Activated T-helper 1 cell treated with anti-CD3 and anti-CD28 coated beads, Interleukin-12 subunit alpha, Interleukin-12 subunit beta, Interleukin-2, Interleukin-4 antibody, amounts not matched to agents 30 ng/mL and 10 ng/mL and 1 ng/mL, durations not matched to agents 14 hours and 24 hours and 36 hours (primary cell): ENCODE results near the gene ZNF8. TPM values are rescaled to one million over a fixed set of nuclear protein-coding genes. Genes with fewer than 3 reads are reported as not detected.
"Not testable (repeated sequence)": the region's sequence is repeated elsewhere in the genome, so short reads cannot be mapped to it uniquely, and the experiment has no call there.

ENCODE experiments used
- DNase-seq: peaks from one replicate; pipeline ENCODE4 v3.0.0; 2021; ENCODE audit warnings: low spot score
- H3K27ac Mint-ChIP-seq: one replicate; pipeline ENCODE4 v1.8.0; 2021; ENCODE audit warnings: mild to moderate bottlenecking, mixed read lengths
- H3K27me3 Mint-ChIP-seq: one replicate; pipeline ENCODE4 v1.8.0; 2022; ENCODE audit warnings: mild to moderate bottlenecking, moderate library complexity, mixed read lengths; ENCODE audit not compliant: insufficient read depth
- H3K36me3 Mint-ChIP-seq: one replicate; pipeline ENCODE4 v1.8.0; 2021; ENCODE audit warnings: low read depth, mixed read lengths
- H3K4me1 Mint-ChIP-seq: one replicate; pipeline ENCODE4 v1.8.0; 2021; ENCODE audit warnings: low read depth, mixed read lengths
- H3K4me3 Mint-ChIP-seq: one replicate; pipeline ENCODE4 v1.8.0; 2021; ENCODE audit warnings: mild to moderate bottlenecking, moderate library complexity, mixed read lengths
- H3K9me3 Mint-ChIP-seq: one replicate; pipeline ENCODE4 v1.8.0; 2021; ENCODE audit warnings: mixed read lengths
- intact Hi-C: fragments of 100-400 bp; cut with micrococcal nuclease; formaldehyde crosslinking; loops from one replicate; pipeline ENCODE4 v1.15.1; 2024
- total RNA-seq: library from RNA; stranded (reverse); gene quantifications from 2 replicates; pipeline ENCODE4 v1.2.3, GENCODE V29; 2022

ZNF8 gene
- 4.0 and 4.4 TPM in 2 replicates for total RNA-seq

- Mint-ChIP-seq H3K36me3 (peaks cover 54% of the 10 kb centered on the region), H3K27ac (peak within 1 kb of the TSS; percentile 93), H3K27me3 (no peaks in the 10 kb centered on the region), H3K4me1 (peaks cover 23% of the 10 kb centered on the region), H3K9me3 (peaks cover 29% of the 10 kb centered on the region), H3K4me3 (peak within 1 kb of the TSS; percentile 92)
- intact Hi-C loops = loop anchor here (1.0 to 5.0 kb wide), 12 partner anchors 27 to 843 kb away; partner anchors contain the start of genes ERVK3-1, ZNF132, ZNF274 and ZNF324B
- DNase-seq = peak; percentile 97
Measured at GRCh38 chr19:58278541-58279041, at the start of gene ZNF8. Gene ZNF8, plus strand, starts transcription at chr19:58278955. Its CDS starts 127 bp downstream, at chr19:58279082.

DNA sequence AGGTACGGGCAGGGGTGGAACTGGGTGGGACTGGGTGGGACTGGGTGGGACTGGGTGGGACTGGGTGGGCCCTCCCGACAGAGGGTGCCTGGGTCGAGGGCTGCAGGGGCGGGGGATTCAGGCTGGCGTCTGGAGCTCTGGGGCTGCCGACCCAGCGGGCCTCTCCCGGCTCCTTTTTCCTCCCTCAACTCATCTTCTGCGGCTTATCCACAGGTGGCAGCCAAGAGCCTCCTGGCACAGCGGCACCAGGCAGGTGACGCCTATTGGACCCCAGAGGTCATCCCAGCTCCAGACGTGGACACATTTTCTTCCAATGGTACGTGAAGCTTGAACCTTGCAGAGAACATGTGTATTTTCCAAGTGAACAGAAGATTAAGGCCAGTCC, 49.5 kb upstream of the ZNF8 start:
- Mint-ChIP-seq H3K4me1 (peaks cover 32% of the 10 kb centered on the region), H3K27me3 (no peaks in the 10 kb centered on the region), H3K36me3 (peaks cover 57% of the 10 kb centered on the region), H3K9me3 (peaks cover 50% of the 10 kb centered on the region), H3K27ac (peak overlapping the region; percentile 78), H3K4me3 (peak overlapping the region; percentile 89)
- no peak for DNase-seq
- intact Hi-C loops = loop anchor here (5.0 kb wide), 2 partner anchors 47 to 98 kb away; partner anchors contain the start of genes ZNF274 and ZSCAN22

- Mint-ChIP-seq H3K36me3 (peaks cover 83% of the 10 kb centered on the region), H3K27ac (no peak overlapping the region), H3K4me1 (no peaks in the 10 kb centered on the region), H3K27me3 (no peaks in the 10 kb centered on the region), H3K9me3 (peaks cover 32% of the 10 kb centered on the region), H3K4me3 (no peak overlapping the region)
- intact Hi-C loops = no loop called here
- no peak for DNase-seq
Measured at GRCh38 chr19:58237324-58237723, 41.4 kb upstream of the ZNF8 start.

DNA sequence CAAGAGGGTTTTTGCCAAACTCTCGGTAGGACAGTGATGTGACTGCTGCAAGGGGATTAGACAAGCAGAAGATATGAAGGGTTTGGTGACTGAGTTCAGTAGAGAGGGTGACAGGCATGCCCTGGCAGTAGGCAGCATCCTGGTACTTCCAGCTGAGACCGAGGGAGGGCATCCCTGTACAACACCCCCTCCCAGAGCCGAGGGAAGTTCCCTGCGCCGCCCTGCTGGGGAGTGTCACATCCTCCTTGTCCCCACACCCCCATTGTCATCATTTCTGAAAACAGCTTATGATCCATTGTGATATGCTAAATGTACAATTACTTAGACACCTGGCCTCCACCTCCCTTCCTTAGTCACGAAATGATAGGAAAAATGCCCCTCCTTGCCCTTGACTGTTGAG, 35.4 kb upstream of the ZNF8 start:
- H3K9me3 Mint-ChIP-seq = peaks cover 41% of the 10 kb centered on the region
- no peak overlapping the region for H3K27ac Mint-ChIP-seq

GRCh38 chr19:58248886-58249285, 29.9 kb upstream of the ZNF8 start:
- Mint-ChIP-seq H3K9me3 (peaks cover 64% of the 10 kb centered on the region), H3K4me1 (no peaks in the 10 kb centered on the region), H3K27me3 (no peaks in the 10 kb centered on the region), H3K36me3 (peaks cover 85% of the 10 kb centered on the region), H3K27ac (no peak overlapping the region), H3K4me3 (no peak overlapping the region)
- no peak for DNase-seq
- intact Hi-C loops = no loop called here

More for the DNA sequence above, 35.4 kb upstream of the ZNF8 start:
- H3K36me3 Mint-ChIP-seq = peaks cover 90% of the 10 kb centered on the region
- no peaks in the 10 kb centered on the region for H3K27me3 Mint-ChIP-seq
- DNase-seq = no peak
- no peaks in the 10 kb centered on the region for H3K4me1 Mint-ChIP-seq
- H3K4me3 Mint-ChIP-seq = no peak overlapping the region
- intact Hi-C loops = no loop called here

DNA sequence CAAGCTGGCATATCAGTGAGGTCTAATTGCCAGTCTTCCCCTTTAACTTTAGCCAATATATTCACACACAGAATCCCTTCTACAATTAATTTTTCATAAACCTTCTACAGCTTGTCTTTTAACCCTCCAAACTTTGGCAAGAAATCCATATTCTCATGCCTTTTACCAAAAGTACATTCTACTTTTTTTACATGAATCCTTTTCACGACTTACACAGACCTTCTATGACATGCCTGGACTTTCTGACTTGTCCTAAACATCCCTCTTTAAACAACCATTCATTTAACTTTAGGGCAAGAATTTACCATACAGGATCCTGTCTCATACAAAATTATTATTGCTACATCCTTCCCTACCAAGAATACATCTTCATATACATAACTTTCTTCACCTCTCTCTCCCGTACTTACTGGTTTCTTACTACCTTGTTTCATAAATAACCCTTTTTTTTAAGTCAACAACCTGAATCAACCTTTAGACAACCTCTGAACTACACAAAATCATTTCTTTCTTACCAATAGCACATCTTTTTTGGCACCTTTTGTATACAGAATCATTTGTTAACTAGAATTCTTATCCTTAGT, 26.6 kb upstream of the ZNF8 start:
- Mint-ChIP-seq H3K9me3 (peaks cover 68% of the 10 kb centered on the region), H3K27ac (no peak overlapping the region), H3K36me3 (peaks cover 85% of the 10 kb centered on the region), H3K27me3 (no peaks in the 10 kb centered on the region), H3K4me3 (no peak overlapping the region), H3K4me1 (no peaks in the 10 kb centered on the region)
- intact Hi-C loops = no loop called here
- DNase-seq = no peak

- peaks cover 82% of the 10 kb centered on the region for H3K9me3 Mint-ChIP-seq
- peak overlapping the region; percentile 44 for H3K27ac Mint-ChIP-seq
- peaks cover 88% of the 10 kb centered on the region for H3K36me3 Mint-ChIP-seq
- intact Hi-C loops, H3K27me3 Mint-ChIP-seq, H3K4me3 Mint-ChIP-seq, H3K4me1 Mint-ChIP-seq, DNase-seq: not testable (repeated sequence)
Measured at GRCh38 chr19:58258259-58258658, 20.5 kb upstream of the ZNF8 start.

DNA sequence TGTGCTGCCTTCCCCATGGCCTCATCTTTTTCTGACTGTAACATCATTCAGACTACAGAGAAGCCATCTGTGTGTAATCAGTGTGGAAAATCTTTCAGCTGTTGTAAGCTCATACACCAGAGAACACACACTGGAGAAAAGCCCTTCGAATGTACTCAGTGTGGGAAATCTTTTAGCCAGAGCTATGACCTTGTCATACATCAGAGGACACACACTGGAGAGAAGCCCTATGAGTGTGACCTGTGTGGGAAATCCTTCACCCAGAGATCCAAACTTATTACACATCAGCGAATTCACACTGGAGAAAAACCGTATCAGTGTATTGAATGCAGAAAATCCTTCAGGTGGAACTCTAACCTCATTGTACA, 17.2 kb upstream of the ZNF8 start:
- Mint-ChIP-seq H3K4me3 (no peak overlapping the region), H3K36me3 (peaks cover 71% of the 10 kb centered on the region), H3K27me3 (no peaks in the 10 kb centered on the region), H3K9me3 (peaks cover 67% of the 10 kb centered on the region), H3K27ac (no peak overlapping the region), H3K4me1 (no peaks in the 10 kb centered on the region)
- intact Hi-C loops = no loop called here
- no peak for DNase-seq

DNA sequence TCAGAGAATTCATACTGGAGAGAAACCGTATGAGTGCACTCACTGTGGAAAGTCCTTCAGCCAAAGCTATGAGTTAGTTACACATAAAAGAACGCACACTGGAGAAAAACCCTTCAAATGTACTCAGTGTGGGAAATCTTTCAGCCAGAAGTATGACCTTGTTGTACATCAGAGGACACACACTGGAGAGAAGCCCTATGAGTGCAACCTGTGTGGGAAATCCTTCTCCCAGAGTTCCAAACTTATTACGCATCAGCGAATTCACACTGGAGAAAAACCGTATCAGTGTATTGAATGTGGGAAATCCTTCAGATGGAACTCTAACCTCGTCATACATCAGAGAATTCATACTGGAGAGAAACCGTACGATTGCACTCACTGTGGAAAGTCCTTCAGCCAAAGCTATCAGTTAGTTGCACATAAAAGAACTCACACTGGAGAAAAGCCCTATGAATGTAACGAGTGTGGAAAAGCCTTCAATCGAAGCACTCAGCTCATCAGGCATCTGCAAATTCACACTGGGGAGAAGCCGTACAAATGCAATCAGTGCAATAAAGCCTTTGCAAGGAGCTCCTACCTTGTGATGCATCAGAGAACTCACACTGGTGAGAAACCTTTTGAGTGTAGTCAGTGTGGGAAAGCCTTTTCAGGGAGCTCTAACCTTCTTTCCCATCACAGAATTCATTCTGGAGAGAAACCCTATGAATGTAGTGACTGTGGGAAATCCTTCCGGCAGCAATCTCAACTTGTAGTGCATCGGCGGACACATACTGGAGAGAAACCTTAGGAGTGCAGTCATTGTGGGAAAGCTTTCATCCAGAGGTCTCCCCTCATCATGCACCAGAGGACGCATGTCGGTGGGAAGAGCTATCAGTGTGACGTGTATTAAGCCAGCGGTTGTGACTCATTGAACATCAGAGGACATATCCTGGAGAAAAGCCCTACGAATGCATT, 16.5 kb upstream of the ZNF8 start:
- H3K27me3 Mint-ChIP-seq = no peaks in the 10 kb centered on the region
- peaks cover 67% of the 10 kb centered on the region for H3K9me3 Mint-ChIP-seq
- H3K27ac Mint-ChIP-seq = no peak overlapping the region
- H3K4me3 Mint-ChIP-seq = no peak overlapping the region
- no peak for DNase-seq
- peaks cover 68% of the 10 kb centered on the region for H3K36me3 Mint-ChIP-seq
- H3K4me1 Mint-ChIP-seq = no peaks in the 10 kb centered on the region
- intact Hi-C loops = loop anchor here (2.0 kb wide), 1 partner anchor 65 kb away; no protein-coding TSS in a partner anchor

DNA sequence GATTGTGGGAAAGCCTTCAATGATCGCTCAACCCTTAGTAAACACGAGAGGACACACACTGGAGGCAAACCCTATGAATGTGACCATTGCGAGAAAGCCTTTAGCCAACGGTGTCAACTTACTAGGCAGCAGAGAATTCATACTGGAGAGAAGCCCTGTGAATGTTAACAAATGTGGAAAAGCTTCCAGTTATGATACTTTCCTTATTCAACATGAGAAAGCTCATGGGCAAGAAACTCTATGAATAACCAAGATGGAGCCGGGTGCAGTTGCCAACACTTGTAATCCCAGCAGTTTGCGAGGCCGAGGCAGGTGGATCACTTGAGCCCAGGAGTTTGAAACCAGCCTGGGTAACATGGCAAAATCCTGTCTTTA, 15.8 kb upstream of the ZNF8 start:
- H3K4me1 Mint-ChIP-seq = no peaks in the 10 kb centered on the region
- H3K4me3 Mint-ChIP-seq = no peak overlapping the region
- intact Hi-C loops = loop anchor here (2.0 kb wide), 1 partner anchor 66 kb away; no protein-coding TSS in a partner anchor
- DNase-seq = no peak
- H3K27ac Mint-ChIP-seq = no peak overlapping the region
- H3K9me3 Mint-ChIP-seq = peaks cover 60% of the 10 kb centered on the region
- peaks cover 61% of the 10 kb centered on the region for H3K36me3 Mint-ChIP-seq
- H3K27me3 Mint-ChIP-seq = no peaks in the 10 kb centered on the region

DNA sequence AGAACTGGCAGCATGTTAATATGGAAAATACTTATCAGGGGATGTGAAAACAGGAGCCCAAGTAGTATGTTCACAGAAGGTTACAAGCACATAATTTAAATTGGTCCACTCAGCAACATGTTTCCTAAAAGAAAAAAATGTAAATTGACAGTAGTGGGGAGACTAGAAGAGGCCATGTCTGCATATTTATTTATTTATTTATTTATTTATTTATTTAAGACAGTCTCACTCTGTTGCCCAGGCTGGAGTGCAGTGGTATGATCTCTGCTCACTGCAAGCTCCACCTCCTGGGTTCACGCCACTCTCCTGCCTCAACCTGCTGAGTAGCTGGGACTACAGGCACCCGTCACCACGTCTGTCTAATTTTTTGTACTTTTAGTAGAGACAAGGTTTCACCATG, 13.7 kb upstream of the ZNF8 start:
- H3K9me3 Mint-ChIP-seq = peaks cover 52% of the 10 kb centered on the region
- H3K4me3 Mint-ChIP-seq = no peak overlapping the region
- no peaks in the 10 kb centered on the region for H3K4me1 Mint-ChIP-seq
- intact Hi-C loops = no loop called here
- no peaks in the 10 kb centered on the region for H3K27me3 Mint-ChIP-seq
- no peak for DNase-seq
- H3K27ac Mint-ChIP-seq = no peak overlapping the region
- peaks cover 52% of the 10 kb centered on the region for H3K36me3 Mint-ChIP-seq

GRCh38 chr19:58268344-58268743, 10.4 kb upstream of the ZNF8 start:
- peaks cover 42% of the 10 kb centered on the region for H3K36me3 Mint-ChIP-seq
- H3K27me3 Mint-ChIP-seq = no peaks in the 10 kb centered on the region
- H3K9me3 Mint-ChIP-seq = peaks cover 38% of the 10 kb centered on the region
- no peaks in the 10 kb centered on the region for H3K4me1 Mint-ChIP-seq
- H3K4me3 Mint-ChIP-seq = no peak overlapping the region
- no peak for DNase-seq
- H3K27ac Mint-ChIP-seq = no peak overlapping the region
- intact Hi-C loops = no loop called here

DNA sequence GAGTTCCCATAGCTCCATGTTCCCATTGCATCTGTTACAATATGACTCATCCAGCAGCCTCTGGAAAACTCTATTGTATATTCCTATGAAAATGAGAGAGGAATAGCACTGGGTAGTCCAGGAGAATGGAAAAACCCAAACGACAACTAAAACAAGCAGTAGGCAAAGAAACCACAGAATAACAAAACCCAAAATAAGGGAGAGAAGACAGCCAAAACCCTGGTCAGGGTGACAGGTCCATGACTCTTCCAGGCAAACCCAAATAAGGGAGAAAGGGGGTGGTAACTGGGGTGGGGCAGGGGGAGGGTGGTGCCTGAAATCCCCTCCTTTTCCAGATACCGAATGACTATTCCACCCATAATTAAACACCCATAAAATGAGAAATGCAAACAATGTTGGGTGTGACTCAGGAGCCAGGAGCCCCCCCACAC, 4.0 kb upstream of the ZNF8 start:
- H3K27me3 Mint-ChIP-seq = no peaks in the 10 kb centered on the region
- H3K36me3 Mint-ChIP-seq = peaks cover 56% of the 10 kb centered on the region
- DNase-seq = no peak
- peaks cover 39% of the 10 kb centered on the region for H3K9me3 Mint-ChIP-seq
- H3K27ac Mint-ChIP-seq = no peak overlapping the region
- peaks cover 6% of the 10 kb centered on the region for H3K4me1 Mint-ChIP-seq
- intact Hi-C loops = loop anchor here (5.0 kb wide), 1 partner anchor 73 kb away; no protein-coding TSS in a partner anchor
- H3K4me3 Mint-ChIP-seq = no peak overlapping the region
